Caki2 (cell line): ENCODE measurements around the gene NPIPA1. TPM values are rescaled to one million over a fixed set of nuclear protein-coding genes. Genes with fewer than 3 reads are reported as not detected.
"Not testable (repeated sequence)": the region's sequence is repeated elsewhere in the genome, so short reads cannot be mapped to it uniquely, and the experiment has no call there.

Experiments
- DNase-seq: peaks from one replicate; pipeline ENCODE4 v3.0.0-alpha.2; 2015; ENCODE audit warnings: low read depth
- in situ Hi-C: cut with HindIII; loops from 2 replicates; pipeline ENCODE4 v1.10.0; 2016; ENCODE audit warnings: low sequenced_read_pairs, low pct_unique_long_range_greater_than_20kb, mixed read lengths
- total RNA-seq: library from RNA; depleted of rRNA; stranded (reverse); fragments of >200 nt; shearing (Covaris generic); gene quantifications from 2 replicates; pipeline ENCODE4 v1.2.3, GENCODE V29; 2014; ENCODE audit warnings: low replicate concordance; rRNA removed

Gene NPIPA1
- total RNA-seq, result 8.5 and 21.0 TPM in 2 replicates

- in situ Hi-C loops, DNase-seq: not testable (repeated sequence)
Observed at GRCh38 chr16:14937143-14937542, at the start of gene NPIPA1. Gene NPIPA1, plus strand, starts transcription at chr16:14937443. Its CDS starts 0 bp downstream, at chr16:14937443.

GRCh38 chr16:14892111-14892510 is 45.1 kb upstream of the NPIPA1 start:
- DNase-seq, in situ Hi-C loops: not testable (repeated sequence)

GRCh38 chr16:14895382-14895781 is 41.9 kb upstream of the NPIPA1 start:
- in situ Hi-C loops, DNase-seq: not testable (repeated sequence)

GRCh38 chr16:14896023-14896422 is 41.2 kb upstream of the NPIPA1 start:
- in situ Hi-C loops, result not testable (repeated sequence)

GRCh38 chr16:14897006-14897664 is 40.1 kb upstream of the NPIPA1 start:
- DNase-seq, in situ Hi-C loops: not testable (repeated sequence)

More at GRCh38 chr16:14896023-14896422, 41.2 kb upstream of the NPIPA1 start:
- not testable (repeated sequence) for DNase-seq

- in situ Hi-C loops, DNase-seq: not testable (repeated sequence)
Observed at GRCh38 chr16:14898162-14898561, 39.1 kb upstream of the NPIPA1 start.

- in situ Hi-C loops, DNase-seq: not testable (repeated sequence)
Observed at GRCh38 chr16:14903191-14903957, 33.9 kb upstream of the NPIPA1 start.

- in situ Hi-C loops, DNase-seq: not testable (repeated sequence)
Observed at GRCh38 chr16:14909744-14910143, 27.5 kb upstream of the NPIPA1 start.

- in situ Hi-C loops, DNase-seq: not testable (repeated sequence)
Observed at GRCh38 chr16:14910833-14911629, 26.2 kb upstream of the NPIPA1 start.

GRCh38 chr16:14911954-14912353 is 25.3 kb upstream of the NPIPA1 start:
- DNase-seq, in situ Hi-C loops: not testable (repeated sequence)

- in situ Hi-C loops, DNase-seq: not testable (repeated sequence)
Observed at GRCh38 chr16:14912588-14912987, 24.7 kb upstream of the NPIPA1 start.

GRCh38 chr16:14918504-14918903 is 18.7 kb upstream of the NPIPA1 start:
- in situ Hi-C loops, DNase-seq: not testable (repeated sequence)

- in situ Hi-C loops, result not testable (repeated sequence)
Observed at GRCh38 chr16:14919837-14920600, 17.2 kb upstream of the NPIPA1 start.

GRCh38 chr16:14922285-14922684 is 15.0 kb upstream of the NPIPA1 start:
- DNase-seq, in situ Hi-C loops: not testable (repeated sequence)

More at GRCh38 chr16:14919837-14920600, 17.2 kb upstream of the NPIPA1 start:
- DNase-seq, result not testable (repeated sequence)

GRCh38 chr16:14922968-14923367 is 14.3 kb upstream of the NPIPA1 start:
- in situ Hi-C loops, DNase-seq: not testable (repeated sequence)

GRCh38 chr16:14923394-14924088 is 13.7 kb upstream of the NPIPA1 start:
- in situ Hi-C loops, DNase-seq: not testable (repeated sequence)

GRCh38 chr16:14924359-14924758 is 12.9 kb upstream of the NPIPA1 start:
- DNase-seq, in situ Hi-C loops: not testable (repeated sequence)
